OCI-LY3 (cell line): ENCODE measurements around the gene GALNT16.
A peak's percentile ranks its signal among the peaks of the same experiment; 100 is the strongest.
"Not testable (repeated sequence)": the region's sequence is repeated elsewhere in the genome, so short reads cannot be mapped to it uniquely, and the experiment has no call there.

ENCODE experiments used
- H2AFZ ChIP-seq: fragments of 200-600, 300-600 bp; shearing (Covaris generic); 2 replicates; pipeline ENCODE4 v1.6.0; 2014; ENCODE audit warnings: antibody characterized with exemption, low read depth, low read length
- H3K27ac ChIP-seq: fragments of 200-600, 300-600 bp; sonication (generic); 2 replicates; pipeline ENCODE4 v1.5.1; 2014; ENCODE audit warnings: mild to moderate bottlenecking, low read length, moderate library complexity, mixed read lengths
- H3K27me3 ChIP-seq: fragments of 200-600, 300-600 bp; sonication (generic); 2 replicates; pipeline ENCODE4 v1.6.1; 2014; ENCODE audit warnings: low read depth, low read length, mixed read lengths
- H3K36me3 ChIP-seq: fragments of 200-600, 300-600 bp; sonication (generic); replicated peaks from 2 replicates; pipeline ENCODE3; 2014; ENCODE audit warnings: low read depth, low read length, mixed read lengths
- H3K4me1 ChIP-seq: fragments of 300-600, 200-600 bp; sonication (generic); 2 replicates; pipeline ENCODE4 v1.6.1; 2014; ENCODE audit warnings: low read length, mixed read lengths
- H3K4me2 ChIP-seq: fragments of 200-600, 300-600 bp; sonication (generic); 2 replicates; pipeline ENCODE4 v1.6.1; 2014; ENCODE audit warnings: low read length, mixed read lengths
- H3K4me3 ChIP-seq: fragments of 300-600, 200-600 bp; sonication (generic); 2 replicates; pipeline ENCODE4 v1.5.1; 2014; ENCODE audit warnings: antibody characterized with exemption, mild to moderate bottlenecking, low read length, moderate library complexity
- H3K79me2 ChIP-seq: fragments of 300-600, 200-600 bp; shearing (Covaris generic); 2 replicates; pipeline ENCODE4 v1.6.1; 2014; ENCODE audit warnings: mild to moderate bottlenecking, low read length, mixed read lengths
- H3K9ac ChIP-seq: fragments of 300-600, 200-600 bp; shearing (Covaris generic); 2 replicates; pipeline ENCODE4 v1.6.0; 2014; ENCODE audit warnings: mild to moderate bottlenecking, low read length, moderate library complexity
- H3K9me3 ChIP-seq: fragments of 200-600, 300-600 bp; shearing (Covaris generic); 2 replicates; pipeline ENCODE4 v1.6.1; 2014; ENCODE audit warnings: low read length, mixed read lengths; ENCODE audit not compliant: insufficient read depth
- H4K20me1 ChIP-seq: fragments of 200-600, 300-600 bp; sonication (generic); 2 replicates; pipeline ENCODE4 v1.6.1; 2016; ENCODE audit warnings: low read length, mixed read lengths; ENCODE audit not compliant: insufficient read depth
- EZH2phosphoT487 ChIP-seq: fragments of 200-600 bp; shearing (Covaris generic); IDR thresholded peaks from 2 replicates; pipeline ENCODE4 v1.6.1; 2018; ENCODE audit warnings: antibody characterized with exemption, mixed run types, low read depth
- TF ChIP-seq, protein P1 (sequence below): fragments of 200-600, 300-600 bp; sonication (generic); IDR thresholded peaks from 2 replicates; pipeline ENCODE4 v1.5.1; 2014; ENCODE audit warnings: antibody characterized with exemption, low read length, low read depth

GALNT16 gene

DNA sequence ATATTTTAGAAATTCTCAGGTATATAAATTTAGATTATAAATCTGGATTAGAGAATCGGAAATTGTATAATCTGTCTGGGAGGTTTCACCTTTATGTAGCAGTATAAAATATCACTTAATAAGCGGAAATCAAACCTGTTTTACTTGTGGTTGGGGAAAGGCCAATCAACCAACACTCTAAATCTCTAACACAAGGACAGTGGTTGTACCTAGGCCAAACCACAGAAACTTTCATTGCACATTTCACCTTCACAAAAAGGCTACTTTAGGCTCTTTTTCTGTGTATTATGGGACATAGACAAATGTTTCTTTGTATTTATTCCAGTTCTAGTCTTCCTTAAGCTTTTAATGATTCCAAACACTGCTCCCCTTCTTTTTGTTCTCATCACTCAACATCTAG lies 118.3 kb downstream of the GALNT16 start:
- H3K4me2 ChIP-seq = no peak overlapping the region
- H3K9ac ChIP-seq = no peak overlapping the region
- no peaks in the 10 kb centered on the region for H3K27me3 ChIP-seq
- H3K36me3 ChIP-seq = peaks cover 83% of the 10 kb centered on the region
- H3K4me3 ChIP-seq = no peak overlapping the region
- H3K27ac ChIP-seq = no peak overlapping the region
- H3K79me2 ChIP-seq = peaks cover 43% of the 10 kb centered on the region
- H4K20me1 ChIP-seq = peaks cover 32% of the 10 kb centered on the region
- no peaks in the 10 kb centered on the region for H3K9me3 ChIP-seq
- H2AFZ ChIP-seq = no peak overlapping the region
- TF ChIP-seq EZH2phosphoT487 = no peak
- TF ChIP-seq, protein P1, sequence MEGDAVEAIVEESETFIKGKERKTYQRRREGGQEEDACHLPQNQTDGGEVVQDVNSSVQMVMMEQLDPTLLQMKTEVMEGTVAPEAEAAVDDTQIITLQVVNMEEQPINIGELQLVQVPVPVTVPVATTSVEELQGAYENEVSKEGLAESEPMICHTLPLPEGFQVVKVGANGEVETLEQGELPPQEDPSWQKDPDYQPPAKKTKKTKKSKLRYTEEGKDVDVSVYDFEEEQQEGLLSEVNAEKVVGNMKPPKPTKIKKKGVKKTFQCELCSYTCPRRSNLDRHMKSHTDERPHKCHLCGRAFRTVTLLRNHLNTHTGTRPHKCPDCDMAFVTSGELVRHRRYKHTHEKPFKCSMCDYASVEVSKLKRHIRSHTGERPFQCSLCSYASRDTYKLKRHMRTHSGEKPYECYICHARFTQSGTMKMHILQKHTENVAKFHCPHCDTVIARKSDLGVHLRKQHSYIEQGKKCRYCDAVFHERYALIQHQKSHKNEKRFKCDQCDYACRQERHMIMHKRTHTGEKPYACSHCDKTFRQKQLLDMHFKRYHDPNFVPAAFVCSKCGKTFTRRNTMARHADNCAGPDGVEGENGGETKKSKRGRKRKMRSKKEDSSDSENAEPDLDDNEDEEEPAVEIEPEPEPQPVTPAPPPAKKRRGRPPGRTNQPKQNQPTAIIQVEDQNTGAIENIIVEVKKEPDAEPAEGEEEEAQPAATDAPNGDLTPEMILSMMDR = no peak
- H3K4me1 ChIP-seq = no peaks in the 10 kb centered on the region

DNA sequence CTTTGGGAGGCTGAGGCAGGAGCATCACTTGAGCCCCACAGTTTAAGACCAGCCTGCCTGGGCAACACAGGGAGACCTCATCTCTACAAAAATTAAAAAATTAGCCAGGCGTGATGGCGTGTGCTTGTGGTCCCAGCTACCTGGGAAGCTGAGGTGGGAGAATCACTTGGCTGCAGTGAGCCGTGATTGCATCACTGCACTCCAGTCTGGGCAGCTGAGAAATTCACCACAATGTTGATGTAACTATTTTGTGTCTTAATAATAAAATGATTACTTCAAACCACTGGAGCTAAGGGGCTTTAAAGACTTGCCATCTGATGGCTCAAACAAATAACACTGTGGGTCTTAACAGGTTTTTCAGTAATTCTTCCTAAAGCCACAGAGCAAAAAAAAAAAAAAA lies 127.4 kb downstream of the GALNT16 start:
- H3K36me3 ChIP-seq = peaks cover 76% of the 10 kb centered on the region
- no peaks in the 10 kb centered on the region for H3K27me3 ChIP-seq
- TF ChIP-seq, protein P1 = no peak
- no peak for TF ChIP-seq EZH2phosphoT487
- H3K79me2 ChIP-seq = peaks cover 100% of the 10 kb centered on the region
- no peaks in the 10 kb centered on the region for H3K9me3 ChIP-seq
- no peak overlapping the region for H3K4me2 ChIP-seq
- H3K4me3 ChIP-seq = no peak overlapping the region
- H3K27ac ChIP-seq = no peak overlapping the region
- H2AFZ ChIP-seq = no peak overlapping the region
- no peak overlapping the region for H3K9ac ChIP-seq
- peaks cover 25% of the 10 kb centered on the region for H3K4me1 ChIP-seq
- H4K20me1 ChIP-seq = peaks cover 87% of the 10 kb centered on the region

DNA sequence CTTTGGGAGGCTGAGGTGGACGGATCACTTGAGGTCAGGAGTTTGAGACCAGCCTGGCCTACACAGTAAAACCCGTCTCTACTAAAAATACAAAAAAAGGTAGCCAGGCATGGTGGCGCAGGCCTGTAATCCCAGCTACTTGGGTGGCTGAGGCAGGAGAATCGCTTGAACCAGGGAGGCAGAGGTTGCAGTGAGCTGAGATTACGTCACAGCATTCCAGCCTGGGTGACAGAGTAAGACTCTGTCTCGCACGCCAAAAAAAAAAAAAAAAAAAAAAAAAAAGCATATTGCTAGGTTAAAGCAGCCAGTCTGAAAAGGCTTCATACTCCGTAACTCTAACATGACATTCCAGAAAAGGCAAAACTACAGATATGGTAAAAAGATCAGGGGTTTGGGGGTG lies 131.4 kb downstream of the GALNT16 start:
- peak overlapping the region; percentile 41; the same call in 1 of the 2 replicates for H3K9ac ChIP-seq
- not testable (repeated sequence) for H3K27me3 ChIP-seq, H2AFZ ChIP-seq, H3K9me3 ChIP-seq
- H3K4me3 ChIP-seq = peak overlapping the region; percentile 61
- H3K36me3 ChIP-seq = peaks cover 68% of the 10 kb centered on the region
- H3K4me2 ChIP-seq = peak overlapping the region; percentile 85
- peaks cover 66% of the 10 kb centered on the region for H3K4me1 ChIP-seq
- peaks cover 58% of the 10 kb centered on the region for H4K20me1 ChIP-seq
- peaks cover 93% of the 10 kb centered on the region for H3K79me2 ChIP-seq
- peak overlapping the region; percentile 90 for H3K27ac ChIP-seq

- peak overlapping the region; percentile 94 for H3K4me3 ChIP-seq
- peak overlapping the region; percentile 90 for H3K27ac ChIP-seq
- H3K27me3 ChIP-seq = no peaks in the 10 kb centered on the region
- peaks cover 66% of the 10 kb centered on the region for H3K36me3 ChIP-seq
- no peak overlapping the region for H2AFZ ChIP-seq
- H3K9ac ChIP-seq = peak overlapping the region; percentile 41
- peak overlapping the region; percentile 85 for H3K4me2 ChIP-seq
- H3K4me1 ChIP-seq = peaks cover 68% of the 10 kb centered on the region
- H3K9me3 ChIP-seq = no peaks in the 10 kb centered on the region
- H4K20me1 ChIP-seq = peaks cover 55% of the 10 kb centered on the region
- TF ChIP-seq, protein P1 = no peak
- TF ChIP-seq EZH2phosphoT487 = no peak
- peaks cover 93% of the 10 kb centered on the region for H3K79me2 ChIP-seq
Measured at GRCh38 chr14:69392481-69392880, 132.5 kb downstream of the GALNT16 start.

GRCh38 chr14:69395929-69396328 lies 136.0 kb downstream of the GALNT16 start:
- no peak overlapping the region for H2AFZ ChIP-seq
- peaks cover 90% of the 10 kb centered on the region for H3K79me2 ChIP-seq
- H3K27ac ChIP-seq = peak overlapping the region; percentile 90
- no peaks in the 10 kb centered on the region for H3K27me3 ChIP-seq
- H3K9ac ChIP-seq = peak overlapping the region; percentile 97; the same call in 1 of the 2 replicates
- peaks cover 74% of the 10 kb centered on the region for H3K4me1 ChIP-seq
- H3K4me2 ChIP-seq = peak overlapping the region; percentile 85
- H3K9me3 ChIP-seq = no peaks in the 10 kb centered on the region
- H3K4me3 ChIP-seq = peak overlapping the region; percentile 94
- H4K20me1 ChIP-seq = peaks cover 28% of the 10 kb centered on the region
- TF ChIP-seq, protein P1 = no peak
- TF ChIP-seq EZH2phosphoT487 = no peak
- peaks cover 42% of the 10 kb centered on the region for H3K36me3 ChIP-seq
